Retinal pigment epithelial cell (primary cell): Measurements from ENCODE around the gene EMP2.
"Not testable (repeated sequence)": the region's sequence is repeated elsewhere in the genome, so short reads cannot be mapped to it uniquely, and the experiment has no call there.

Experiments used
- DNase-seq: peaks from one replicate; pipeline ENCODE4 v3.0.0-alpha.2; 2010; ENCODE audit warnings: low read depth
- H3K4me3 ChIP-seq: 2 replicates; pipeline ENCODE4 v1.5.1; 2011; ENCODE audit warnings: mild to moderate bottlenecking, low read length, control low read depth, moderate library complexity
- CTCF ChIP-seq: conservative IDR thresholded peaks from 2 replicates; pipeline ENCODE4 v1.5.1; 2011; ENCODE audit warnings: low read depth, low read length, control low read depth, inconsistent platforms

EMP2 gene

GRCh38 chr16:10566613-10567012, 13.8 kb downstream of the EMP2 start:
- no peak for TF ChIP-seq CTCF

GRCh38 chr16:10565167-10565566, 15.2 kb downstream of the EMP2 start:
- DNase-seq = no peak
- TF ChIP-seq CTCF = no peak
- no peak overlapping the region for H3K4me3 ChIP-seq

More at GRCh38 chr16:10566613-10567012, 13.8 kb downstream of the EMP2 start:
- DNase-seq = no peak
- H3K4me3 ChIP-seq = no peak overlapping the region

GRCh38 chr16:10564591-10564990, 15.8 kb downstream of the EMP2 start:
- DNase-seq = no peak
- no peak for TF ChIP-seq CTCF
- H3K4me3 ChIP-seq = no peak overlapping the region

GRCh38 chr16:10562361-10562899, 18.0 kb downstream of the EMP2 start:
- no peak for TF ChIP-seq CTCF
- no peak overlapping the region for H3K4me3 ChIP-seq
- DNase-seq = no peak

- no peak for DNase-seq
- TF ChIP-seq CTCF = no peak
- H3K4me3 ChIP-seq = no peak overlapping the region
These were observed 19.0 kb downstream of the EMP2 start for GRCh38 chr16:10561425-10561824.

- no peak for TF ChIP-seq CTCF
- H3K4me3 ChIP-seq = no peak overlapping the region
- DNase-seq = no peak
These were observed 19.4 kb downstream of the EMP2 start for GRCh38 chr16:10561001-10561400.

GRCh38 chr16:10559792-10560191, 20.6 kb downstream of the EMP2 start:
- not testable (repeated sequence) for H3K4me3 ChIP-seq, DNase-seq
